OCI-LY3 (cell line): ENCODE measurements around the gene KRABD2.

Experiments used
- H2AFZ ChIP-seq: fragments of 200-600, 300-600 bp; shearing (Covaris generic); 2 replicates; pipeline ENCODE4 v1.6.0; 2014; ENCODE audit warnings: antibody characterized with exemption, low read depth, low read length
- H3K27ac ChIP-seq: fragments of 200-600, 300-600 bp; sonication (generic); 2 replicates; pipeline ENCODE4 v1.5.1; 2014; ENCODE audit warnings: mild to moderate bottlenecking, low read length, moderate library complexity, mixed read lengths
- H3K27me3 ChIP-seq: fragments of 200-600, 300-600 bp; sonication (generic); 2 replicates; pipeline ENCODE4 v1.6.1; 2014; ENCODE audit warnings: low read depth, low read length, mixed read lengths
- H3K36me3 ChIP-seq: fragments of 200-600, 300-600 bp; sonication (generic); replicated peaks from 2 replicates; pipeline ENCODE3; 2014; ENCODE audit warnings: low read depth, low read length, mixed read lengths
- H3K4me1 ChIP-seq: fragments of 300-600, 200-600 bp; sonication (generic); 2 replicates; pipeline ENCODE4 v1.6.1; 2014; ENCODE audit warnings: low read length, mixed read lengths
- H3K4me2 ChIP-seq: fragments of 200-600, 300-600 bp; sonication (generic); 2 replicates; pipeline ENCODE4 v1.6.1; 2014; ENCODE audit warnings: low read length, mixed read lengths
- H3K4me3 ChIP-seq: fragments of 300-600, 200-600 bp; sonication (generic); 2 replicates; pipeline ENCODE4 v1.5.1; 2014; ENCODE audit warnings: antibody characterized with exemption, mild to moderate bottlenecking, low read length, moderate library complexity
- H3K79me2 ChIP-seq: fragments of 300-600, 200-600 bp; shearing (Covaris generic); 2 replicates; pipeline ENCODE4 v1.6.1; 2014; ENCODE audit warnings: mild to moderate bottlenecking, low read length, mixed read lengths
- H3K9ac ChIP-seq: fragments of 300-600, 200-600 bp; shearing (Covaris generic); 2 replicates; pipeline ENCODE4 v1.6.0; 2014; ENCODE audit warnings: mild to moderate bottlenecking, low read length, moderate library complexity
- H3K9me3 ChIP-seq: fragments of 200-600, 300-600 bp; shearing (Covaris generic); 2 replicates; pipeline ENCODE4 v1.6.1; 2014; ENCODE audit warnings: low read length, mixed read lengths; ENCODE audit not compliant: insufficient read depth
- H4K20me1 ChIP-seq: fragments of 200-600, 300-600 bp; sonication (generic); 2 replicates; pipeline ENCODE4 v1.6.1; 2016; ENCODE audit warnings: low read length, mixed read lengths; ENCODE audit not compliant: insufficient read depth
- EZH2phosphoT487 ChIP-seq: fragments of 200-600 bp; shearing (Covaris generic); IDR thresholded peaks from 2 replicates; pipeline ENCODE4 v1.6.1; 2018; ENCODE audit warnings: antibody characterized with exemption, mixed run types, low read depth
- TF ChIP-seq, protein P1 (sequence below): fragments of 200-600, 300-600 bp; sonication (generic); IDR thresholded peaks from 2 replicates; pipeline ENCODE4 v1.5.1; 2014; ENCODE audit warnings: antibody characterized with exemption, low read length, low read depth

The KRABD2 gene

DNA sequence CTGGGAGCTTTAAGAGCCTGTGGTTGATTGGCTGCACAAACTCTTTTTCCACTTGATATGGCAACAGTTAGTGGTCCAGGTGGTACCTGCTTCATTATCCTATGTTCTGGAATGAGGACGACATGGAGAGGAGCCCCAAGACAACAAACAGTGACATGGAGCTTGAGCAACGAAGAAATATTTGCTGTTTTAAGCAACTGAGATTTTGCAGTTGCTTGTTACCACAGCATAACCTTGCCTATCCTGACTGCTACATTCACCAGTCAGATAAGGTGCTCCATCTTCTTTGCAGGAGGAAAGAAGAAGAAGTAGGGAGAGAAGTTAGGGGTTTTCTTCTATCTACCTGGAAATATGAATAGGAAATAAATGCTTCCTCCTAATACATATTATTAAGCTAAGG is 44.4 kb downstream of the KRABD2 start:
- TF ChIP-seq, protein P1, sequence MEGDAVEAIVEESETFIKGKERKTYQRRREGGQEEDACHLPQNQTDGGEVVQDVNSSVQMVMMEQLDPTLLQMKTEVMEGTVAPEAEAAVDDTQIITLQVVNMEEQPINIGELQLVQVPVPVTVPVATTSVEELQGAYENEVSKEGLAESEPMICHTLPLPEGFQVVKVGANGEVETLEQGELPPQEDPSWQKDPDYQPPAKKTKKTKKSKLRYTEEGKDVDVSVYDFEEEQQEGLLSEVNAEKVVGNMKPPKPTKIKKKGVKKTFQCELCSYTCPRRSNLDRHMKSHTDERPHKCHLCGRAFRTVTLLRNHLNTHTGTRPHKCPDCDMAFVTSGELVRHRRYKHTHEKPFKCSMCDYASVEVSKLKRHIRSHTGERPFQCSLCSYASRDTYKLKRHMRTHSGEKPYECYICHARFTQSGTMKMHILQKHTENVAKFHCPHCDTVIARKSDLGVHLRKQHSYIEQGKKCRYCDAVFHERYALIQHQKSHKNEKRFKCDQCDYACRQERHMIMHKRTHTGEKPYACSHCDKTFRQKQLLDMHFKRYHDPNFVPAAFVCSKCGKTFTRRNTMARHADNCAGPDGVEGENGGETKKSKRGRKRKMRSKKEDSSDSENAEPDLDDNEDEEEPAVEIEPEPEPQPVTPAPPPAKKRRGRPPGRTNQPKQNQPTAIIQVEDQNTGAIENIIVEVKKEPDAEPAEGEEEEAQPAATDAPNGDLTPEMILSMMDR, result no peak
- TF ChIP-seq EZH2phosphoT487, result no peak
- H3K9ac ChIP-seq, result no peak overlapping the region
- no peak overlapping the region for H3K27ac ChIP-seq
- H3K79me2 ChIP-seq, result no peaks in the 10 kb centered on the region
- H3K4me2 ChIP-seq, result no peak overlapping the region
- no peaks in the 10 kb centered on the region for H3K36me3 ChIP-seq
- H4K20me1 ChIP-seq, result no peaks in the 10 kb centered on the region
- H3K9me3 ChIP-seq, result no peaks in the 10 kb centered on the region
- H2AFZ ChIP-seq, result no peak overlapping the region
- H3K27me3 ChIP-seq, result no peaks in the 10 kb centered on the region
- no peak overlapping the region for H3K4me3 ChIP-seq
- no peaks in the 10 kb centered on the region for H3K4me1 ChIP-seq

DNA sequence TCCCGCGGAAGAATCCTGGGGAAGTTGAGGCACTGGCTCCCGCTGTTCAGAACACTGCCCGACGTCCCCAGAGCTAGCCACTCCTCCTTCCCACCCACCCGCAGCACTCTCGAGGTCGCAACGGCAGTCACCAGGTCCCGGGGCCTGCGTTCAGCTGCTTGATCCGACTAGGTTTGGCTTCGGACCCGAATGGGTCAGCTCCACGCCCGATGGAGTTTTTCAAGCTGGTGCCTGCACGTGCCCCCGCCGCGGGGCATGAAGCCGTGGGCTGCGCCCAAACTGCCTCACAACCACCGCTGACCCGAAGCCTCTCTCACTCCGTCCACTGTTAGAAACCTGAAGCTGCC is 49.2 kb downstream of the KRABD2 start:
- Histone ChIP-seq H3K27ac (no peak overlapping the region), H3K79me2 (no peaks in the 10 kb centered on the region), H3K4me3 (no peak overlapping the region), H3K4me2 (no peak overlapping the region), H3K36me3 (no peaks in the 10 kb centered on the region), H3K9ac (no peak overlapping the region), H4K20me1 (no peaks in the 10 kb centered on the region), H3K27me3 (no peaks in the 10 kb centered on the region), H3K4me1 (no peaks in the 10 kb centered on the region), H3K9me3 (no peaks in the 10 kb centered on the region), H2AFZ (no peak overlapping the region)
- TF ChIP-seq EZH2phosphoT487, result no peak
- TF ChIP-seq, protein P1, result no peak
